Esophagus muscularis mucosa (tissue), 4 donors: Measurements from ENCODE around the gene ACE2. TPM values are rescaled to one million over a fixed set of nuclear protein-coding genes. Genes with fewer than 3 reads are reported as not detected.
"Not testable (repeated sequence)": the region's sequence is repeated elsewhere in the genome, so short reads cannot be mapped to it uniquely, and the experiment has no call there.

Experiments used
- DNase-seq: peaks from one replicate; pipeline ENCODE4 v3.0.0-alpha.2; 2017; ENCODE audit errors: extremely low spot score
- H3K27ac ChIP-seq, 4 donors: fragments of 200-600 bp; sonication (generic); replicated peaks in 1 of 4; 1 replicate in 3 of 4; 2 replicates in 1 of 4; pipeline ENCODE4 v1.5.1; 2016 to 2019; ENCODE audit warnings: mild to moderate bottlenecking in 1 of 4
- H3K27me3 ChIP-seq, 4 donors: fragments of 200-600 bp; sonication (generic); one replicate each; pipeline versions ENCODE4 v1.5.1 to v1.6.0; 2016 to 2019
- H3K36me3 ChIP-seq, 4 donors: fragments of 200-600 bp; sonication (generic); one replicate each; pipeline ENCODE4 v1.5.1; 2016 to 2019
- H3K4me1 ChIP-seq, 4 donors: fragments of 200-600 bp; sonication (generic); one replicate each; pipeline ENCODE4 v1.5.1; 2016 to 2019
- H3K4me3 ChIP-seq, 4 donors: fragments of 200-600 bp; sonication (generic); 1 replicate in 2 of 4; 2 replicates in 2 of 4; pipeline ENCODE4 v1.5.1; 2016 to 2019; ENCODE audit warnings: mild to moderate bottlenecking in 4 of 4, moderate library complexity in 1 of 4
- H3K9me3 ChIP-seq, 4 donors: fragments of 200-600 bp; sonication (generic); 1 replicate in 3 of 4; 2 replicates in 1 of 4; pipeline ENCODE4 v1.5.1; 2016 to 2019
- EP300 ChIP-seq: sonication (generic); formaldehyde crosslinking; IDR thresholded peaks from one replicate; pipeline ENCODE4 v1.6.1; 2017; ENCODE audit warnings: antibody characterized with exemption
- POLR2A ChIP-seq: fragments of 450-650 bp; IDR thresholded peaks from one replicate; pipeline ENCODE4 v1.6.1; 2017; ENCODE audit warnings: antibody characterized with exemption, moderate library complexity, mild to moderate bottlenecking, low read depth
- POLR2AphosphoS5 ChIP-seq, 2 donors: sonication (generic); formaldehyde crosslinking; IDR thresholded peaks; one replicate each; pipeline ENCODE4 v1.6.1; 2017; ENCODE audit warnings: antibody characterized with exemption in 2 of 2
- WGBS: methylation state at CpG from one replicate; pipeline ENCODE4 v1.1.5; 2018; 5-methylcytosine and 5-hydroxymethylcytosine counted together
- intact Hi-C: fragments of 100-400 bp; cut with DNase I; formaldehyde crosslinking; loops from one replicate; pipeline ENCODE4 v1.15.1; 2023
- total RNA-seq, 4 donors: library from RNA; depleted of rRNA; stranded (reverse); fragments of >200 nt; gene quantifications; one replicate each; pipeline versions ENCODE4 v1.1.0 to v1.2.1, GENCODE V29; 2016
- TF ChIP-seq, protein P1 (sequence below), 3 experiments: fragments of 200-600 bp in 2 of 3; fragments of 450-650 bp in 1 of 3; sonication (generic) in 2 of 3; IDR thresholded peaks; one replicate each; pipeline ENCODE4 v1.5.1; 2017 to 2019; ENCODE audit warnings: antibody characterized with exemption in 3 of 3, mild to moderate bottlenecking in 2 of 3, moderate library complexity in 1 of 3

ACE2 gene
- 1 to 10 TPM; 2.9 to 5.2 (median 4.2) TPM for total RNA-seq

GRCh38 chrX:15600745-15601144 is at the start of gene ACE2:
TSS of gene ACE2 (minus strand) at chrX:15600960. CDS start at chrX:15600911, 49 bp downstream.
- Histone ChIP-seq H3K27ac (no peak within 1 kb of the TSS), H3K27me3 (peaks cover 0 to under 1% (median 0%) of the 10 kb centered on the region in 4 donors), H3K4me3 (no peak within 1 kb of the TSS), H3K36me3 (no peaks in the 10 kb centered on the region), H3K9me3 (no peaks in the 10 kb centered on the region), H3K4me1 (no peaks in the 10 kb centered on the region)
- intact Hi-C loops = no loop called here
- 76% methylated on average over 4 of the region's 4 CpGs for WGBS
- no peak for TF ChIP-seq POLR2AphosphoS5 (IDR thresholded peaks at IDR 0.05)
- TF ChIP-seq EP300 = no peak
- TF ChIP-seq, protein P1, sequence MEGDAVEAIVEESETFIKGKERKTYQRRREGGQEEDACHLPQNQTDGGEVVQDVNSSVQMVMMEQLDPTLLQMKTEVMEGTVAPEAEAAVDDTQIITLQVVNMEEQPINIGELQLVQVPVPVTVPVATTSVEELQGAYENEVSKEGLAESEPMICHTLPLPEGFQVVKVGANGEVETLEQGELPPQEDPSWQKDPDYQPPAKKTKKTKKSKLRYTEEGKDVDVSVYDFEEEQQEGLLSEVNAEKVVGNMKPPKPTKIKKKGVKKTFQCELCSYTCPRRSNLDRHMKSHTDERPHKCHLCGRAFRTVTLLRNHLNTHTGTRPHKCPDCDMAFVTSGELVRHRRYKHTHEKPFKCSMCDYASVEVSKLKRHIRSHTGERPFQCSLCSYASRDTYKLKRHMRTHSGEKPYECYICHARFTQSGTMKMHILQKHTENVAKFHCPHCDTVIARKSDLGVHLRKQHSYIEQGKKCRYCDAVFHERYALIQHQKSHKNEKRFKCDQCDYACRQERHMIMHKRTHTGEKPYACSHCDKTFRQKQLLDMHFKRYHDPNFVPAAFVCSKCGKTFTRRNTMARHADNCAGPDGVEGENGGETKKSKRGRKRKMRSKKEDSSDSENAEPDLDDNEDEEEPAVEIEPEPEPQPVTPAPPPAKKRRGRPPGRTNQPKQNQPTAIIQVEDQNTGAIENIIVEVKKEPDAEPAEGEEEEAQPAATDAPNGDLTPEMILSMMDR (IDR thresholded peaks at IDR 0.05) = no peak
- no peak for TF ChIP-seq POLR2A
- no peak for DNase-seq

DNA sequence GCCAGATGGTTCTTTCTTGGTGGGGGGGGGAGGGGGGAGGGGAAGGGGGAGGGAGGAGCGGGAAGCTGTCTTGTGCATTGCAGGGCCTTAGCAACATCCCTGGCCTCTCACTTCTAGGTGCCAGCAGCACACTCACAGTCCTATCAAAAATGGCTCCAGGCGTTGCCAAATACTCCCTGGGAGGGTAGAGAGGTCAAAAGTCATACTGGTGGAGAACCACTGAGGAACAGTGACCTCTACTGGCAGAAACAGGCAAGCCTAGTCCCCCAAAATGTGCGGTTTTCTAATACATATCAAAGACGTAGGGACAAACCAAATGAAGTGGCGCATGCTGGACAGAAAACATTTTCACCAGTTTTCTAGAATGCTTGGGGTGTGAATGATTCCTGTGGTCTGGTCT is 46.8 kb upstream of the ACE2 start:
- intact Hi-C loops, H3K27me3 ChIP-seq, H3K27ac ChIP-seq, H3K4me3 ChIP-seq, H3K9me3 ChIP-seq, DNase-seq, H3K4me1 ChIP-seq, H3K36me3 ChIP-seq: not testable (repeated sequence)
- WGBS = no CpG with 5 or more reads among the region's 5 CpGs

- Histone ChIP-seq H3K27ac (no peak overlapping the region), H3K27me3 (no peaks in the 10 kb centered on the region), H3K9me3 (no peaks in the 10 kb centered on the region), H3K4me3 (no peak overlapping the region), H3K36me3 (no peaks in the 10 kb centered on the region), H3K4me1 (no peaks in the 10 kb centered on the region)
- no peak for DNase-seq
- 89% methylated on average over 16 of the region's 27 CpGs for WGBS
- TF ChIP-seq, protein P1 (IDR thresholded peaks at IDR 0.05) = no peak
- TF ChIP-seq POLR2AphosphoS5 (IDR thresholded peaks at IDR 0.05) (no peak), POLR2A (no peak), EP300 (no peak)
- intact Hi-C loops = no loop called here
These were observed 45.8 kb upstream of the ACE2 start for GRCh38 chrX:15646543-15646942.

DNA sequence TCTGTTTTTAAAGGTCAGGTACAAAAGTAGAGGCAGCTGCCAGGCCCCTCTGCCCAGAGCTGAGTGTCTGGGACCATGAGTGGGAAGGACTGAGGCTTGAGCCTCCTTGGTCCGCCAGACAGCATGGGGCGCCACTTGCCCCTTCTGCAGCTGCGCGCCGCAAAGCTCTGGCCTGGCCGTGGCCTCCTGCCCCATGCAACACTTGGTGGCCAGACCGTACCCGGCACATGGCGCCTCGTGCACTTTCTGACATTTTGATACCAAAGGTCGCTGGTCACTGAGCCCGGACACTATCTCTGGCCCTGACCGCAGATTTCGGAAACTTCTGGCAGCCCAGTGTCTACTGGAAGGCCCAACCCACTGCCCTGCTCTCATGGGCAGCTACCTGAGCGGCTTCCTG is 45.3 kb upstream of the ACE2 start:
- no peak overlapping the region for H3K27ac ChIP-seq
- H3K9me3 ChIP-seq = no peaks in the 10 kb centered on the region
- intact Hi-C loops = no loop called here
- H3K4me3 ChIP-seq = no peak overlapping the region
- H3K4me1 ChIP-seq = no peaks in the 10 kb centered on the region
- DNase-seq = no peak
- WGBS = 62% methylated on average over 7 of the region's 15 CpGs
- H3K36me3 ChIP-seq = no peaks in the 10 kb centered on the region
- no peaks in the 10 kb centered on the region for H3K27me3 ChIP-seq
- no peak for TF ChIP-seq POLR2AphosphoS5 (IDR thresholded peaks at IDR 0.05)
- no peak for TF ChIP-seq EP300
- TF ChIP-seq, protein P1 (IDR thresholded peaks at IDR 0.05) = no peak
- TF ChIP-seq POLR2A = no peak

GRCh38 chrX:15645266-15645665 is 44.5 kb upstream of the ACE2 start:
- no peaks in the 10 kb centered on the region for H3K4me1 ChIP-seq
- intact Hi-C loops = no loop called here
- H3K4me3 ChIP-seq = no peak overlapping the region
- H3K9me3 ChIP-seq = no peaks in the 10 kb centered on the region
- 78% methylated on average over 3 of the region's 3 CpGs for WGBS
- TF ChIP-seq POLR2AphosphoS5 (IDR thresholded peaks at IDR 0.05) (no peak), POLR2A (no peak), EP300 (no peak)
- TF ChIP-seq, protein P1 (IDR thresholded peaks at IDR 0.05) = no peak
- H3K36me3 ChIP-seq = no peaks in the 10 kb centered on the region
- no peak overlapping the region for H3K27ac ChIP-seq
- H3K27me3 ChIP-seq = no peaks in the 10 kb centered on the region
- no peak for DNase-seq
